GM21526 (cell line): ENCODE measurements around the gene SLC50A1.

Experiments used
- ATAC-seq: cut with Tn5 transposase; IDR thresholded peaks from one replicate; pipeline ENCODE4 v1.9.1; 2021; ENCODE audit warnings: moderate library complexity; ENCODE audit not compliant: unreplicated experiment, low FRiP score

The SLC50A1 gene

GRCh38 chr1:155168456-155169210 lies 33.0 kb downstream of the SLC50A1 start:
- ATAC-seq: no peak

- no peak for ATAC-seq
Measured at GRCh38 chr1:155169541-155169940, 33.9 kb downstream of the SLC50A1 start.

- no peak for ATAC-seq
Measured at GRCh38 chr1:155170101-155170785, 34.6 kb downstream of the SLC50A1 start.

GRCh38 chr1:155170806-155171205 lies 35.2 kb downstream of the SLC50A1 start:
- ATAC-seq: no peak

GRCh38 chr1:155171836-155172731 lies 36.4 kb downstream of the SLC50A1 start:
- peak; percentile 13 for ATAC-seq

GRCh38 chr1:155172732-155173477 lies 37.3 kb downstream of the SLC50A1 start, which contains the start of gene KRTCAP2:
TSS of gene KRTCAP2 (minus strand) at chr1:155173304. CDS start at chr1:155173224, 80 bp downstream.
- ATAC-seq: peak; percentile 54

GRCh38 chr1:155173478-155174323 lies 38.0 kb downstream of the SLC50A1 start, which contains the start of gene TRIM46:
TSS of gene TRIM46 (plus strand) at chr1:155173849. CDS start at chr1:155173967, 118 bp downstream.
- ATAC-seq: no peak

- ATAC-seq: no peak
Measured at GRCh38 chr1:155174324-155175280, 39.0 kb downstream of the SLC50A1 start.

GRCh38 chr1:155175281-155175926 lies 39.8 kb downstream of the SLC50A1 start:
- ATAC-seq: no peak

GRCh38 chr1:155175927-155176371 lies 40.3 kb downstream of the SLC50A1 start:
- no peak for ATAC-seq

- ATAC-seq: no peak
Measured at GRCh38 chr1:155176544-155177071, 41.0 kb downstream of the SLC50A1 start.

GRCh38 chr1:155177192-155177917 lies 41.7 kb downstream of the SLC50A1 start:
- no peak for ATAC-seq

GRCh38 chr1:155177918-155178281 lies 42.2 kb downstream of the SLC50A1 start:
- no peak for ATAC-seq

- ATAC-seq: no peak
Measured at GRCh38 chr1:155178441-155179111, 42.9 kb downstream of the SLC50A1 start.

- no peak for ATAC-seq
Measured at GRCh38 chr1:155179112-155180031, 43.7 kb downstream of the SLC50A1 start.
